ENCODE data around the gene AATF.

AATF gene

GRCh38 chr17:36939052-36939801 is 9.5 kb upstream of the AATF start:
- no peak overlapping the region for H3K4me3 ChIP-seq (ENCODE audit: low read length)
- no peak for TF ChIP-seq CTCF (conservative IDR thresholded peaks at IDR 0.05; ENCODE audit: low read length)
- DNase-seq (ENCODE audit: low read depth): no peak

GRCh38 chr17:36939802-36940312 is 8.9 kb upstream of the AATF start:
- TF ChIP-seq CTCF (conservative IDR thresholded peaks at IDR 0.05; ENCODE audit: low read length): no peak
- no peak overlapping the region for H3K4me3 ChIP-seq (ENCODE audit: low read length)
- no peak for DNase-seq (ENCODE audit: low read depth)

GRCh38 chr17:36940313-36941264 is 8.2 kb upstream of the AATF start:
- H3K4me3 ChIP-seq (ENCODE audit: low read length): no peak overlapping the region
- no peak for TF ChIP-seq CTCF (conservative IDR thresholded peaks at IDR 0.05; ENCODE audit: low read length)
- DNase-seq (ENCODE audit: low read depth): no peak

- no peak for TF ChIP-seq CTCF (conservative IDR thresholded peaks at IDR 0.05; ENCODE audit: low read length)
- no peak overlapping the region for H3K4me3 ChIP-seq (ENCODE audit: low read length)
- no peak for DNase-seq (ENCODE audit: low read depth)
These were observed 7.3 kb upstream of the AATF start for GRCh38 chr17:36941265-36942010.

- DNase-seq (ENCODE audit: low read depth): no peak
- no peak for TF ChIP-seq CTCF (conservative IDR thresholded peaks at IDR 0.05; ENCODE audit: low read length)
- H3K4me3 ChIP-seq (ENCODE audit: low read length): no peak overlapping the region
These were observed 6.6 kb upstream of the AATF start for GRCh38 chr17:36942019-36942599.

- no peak for TF ChIP-seq CTCF (conservative IDR thresholded peaks at IDR 0.05; ENCODE audit: low read length)
- DNase-seq (ENCODE audit: low read depth): no peak
- no peak overlapping the region for H3K4me3 ChIP-seq (ENCODE audit: low read length)
These were observed 6.1 kb upstream of the AATF start for GRCh38 chr17:36942631-36943125.

Measured in AG10803 (cell line).